ENCODE measurements around the gene CD79B. TPM values are rescaled to one million over a fixed set of nuclear protein-coding genes. Genes with fewer than 3 reads are reported as not detected.

CD79B gene
- total and polyA plus RNA-seq, 11 donors = 2.2 to 16.2 (median 4.9) TPM

- peak overlapping the region; percentile 62 to 88 (median 82) for H3K27ac ChIP-seq
- no peak overlapping the region for H3K4me3 ChIP-seq
- ATAC-seq (peak; percentile 50 to 83 (median 72)), DNase-seq (peak in 4 of 5 donors; percentile 64 to 72 (median 68))
- intact Hi-C loops (cut with DNase I) = no loop called here
- TF ChIP-seq POLR2A (IDR thresholded peaks at IDR 0.05) (no peak), CTCF (IDR thresholded peaks at IDR 0.05) (no peak)
- peaks cover 8 to 47% (median 33%) of the 10 kb centered on the region in 12 donors for H3K4me1 ChIP-seq
- no peaks in the 10 kb centered on the region for H3K27me3 ChIP-seq
- H3K36me3 ChIP-seq = no peaks in the 10 kb centered on the region
- 49 to 64% (median 50%) methylated on average over 4 of the region's 4 CpGs for WGBS, 4 donors
- no peaks in the 10 kb centered on the region for H3K9me3 ChIP-seq
Observed at GRCh38 chr17:63963123-63963522, 31.0 kb upstream of the CD79B start.

- ATAC-seq (no peak), DNase-seq (no peak)
- H3K27ac ChIP-seq = peak overlapping the region; percentile 51 to 88 (median 82)
- no peak overlapping the region for H3K4me3 ChIP-seq
- no peaks in the 10 kb centered on the region for H3K9me3 ChIP-seq
- 47 to 63% (median 58%) methylated on average over 7 to 10 of the region's 10 CpGs for WGBS, 4 donors
- H3K36me3 ChIP-seq = no peaks in the 10 kb centered on the region
- peaks cover 8 to 47% (median 33%) of the 10 kb centered on the region in 12 donors for H3K4me1 ChIP-seq
- intact Hi-C loops (cut with DNase I) = no loop called here
- H3K27me3 ChIP-seq = no peaks in the 10 kb centered on the region
- no peak for TF ChIP-seq CTCF (IDR thresholded peaks at IDR 0.05)
- no peak for TF ChIP-seq POLR2A (IDR thresholded peaks at IDR 0.05)
Observed at GRCh38 chr17:63962298-63962744, 30.2 kb upstream of the CD79B start.

GRCh38 chr17:63961355-63962212, 29.5 kb upstream of the CD79B start:
- Histone ChIP-seq H3K4me1 (peaks cover 8 to 47% (median 33%) of the 10 kb centered on the region in 12 donors), H3K9me3 (no peaks in the 10 kb centered on the region), H3K4me3 (peak overlapping the region in 7 of 12 donors; percentile 3 to 36 (median 15)), H3K27me3 (no peaks in the 10 kb centered on the region), H3K36me3 (no peaks in the 10 kb centered on the region), H3K27ac (peak overlapping the region; percentile 51 to 88 (median 82))
- 23 to 31% (median 31%) methylated on average over 36 to 37 of the region's 37 CpGs for WGBS, 4 donors
- intact Hi-C loops (cut with DNase I) = no loop called here
- no peak for TF ChIP-seq CTCF (IDR thresholded peaks at IDR 0.05)
- TF ChIP-seq POLR2A (IDR thresholded peaks at IDR 0.05) = no peak
- DNase-seq = peak; percentile 60 to 82 (median 72)
- ATAC-seq = peak; percentile 49 to 83 (median 76)

GRCh38 chr17:63960430-63960829, 28.3 kb upstream of the CD79B start:
- Histone ChIP-seq H3K4me3 (no peak overlapping the region), H3K36me3 (no peaks in the 10 kb centered on the region), H3K9me3 (no peaks in the 10 kb centered on the region), H3K4me1 (peaks cover 8 to 47% (median 33%) of the 10 kb centered on the region in 12 donors), H3K27ac (peak overlapping the region in 9 of 12 donors; percentile 39 to 58 (median 49)), H3K27me3 (no peaks in the 10 kb centered on the region)
- 49 to 77% (median 61%) methylated on average over 7 of the region's 7 CpGs for WGBS, 4 donors
- intact Hi-C loops (cut with DNase I) = no loop called here
- TF ChIP-seq CTCF (IDR thresholded peaks at IDR 0.05) = no peak
- no peak for TF ChIP-seq POLR2A (IDR thresholded peaks at IDR 0.05)
- ATAC-seq (peak in 1 of 4 donors; percentile 21), DNase-seq (no peak)

Data from heart left ventricle (tissue), 16 donors.